HG03135 (cell line): ENCODE measurements around the gene ICOSLG.
"Not testable (repeated sequence)": the region's sequence is repeated elsewhere in the genome, so short reads cannot be mapped to it uniquely, and the experiment has no call there.

ENCODE experiments used
- ATAC-seq: cut with Tn5 transposase; IDR thresholded peaks from one replicate; pipeline ENCODE4 v1.9.1; 2021; ENCODE audit warnings: mild to moderate bottlenecking, moderate library complexity; ENCODE audit not compliant: unreplicated experiment

ICOSLG gene

GRCh38 chr21:44184862-44185261 lies 55.9 kb downstream of the ICOSLG start:
- not testable (repeated sequence) for ATAC-seq

- not testable (repeated sequence) for ATAC-seq
Observed at GRCh38 chr21:44182202-44182601, 58.5 kb downstream of the ICOSLG start.

GRCh38 chr21:44181506-44181905 lies 59.2 kb downstream of the ICOSLG start:
- not testable (repeated sequence) for ATAC-seq

- ATAC-seq: not testable (repeated sequence)
Observed at GRCh38 chr21:44176127-44176526, 64.6 kb downstream of the ICOSLG start.

DNA sequence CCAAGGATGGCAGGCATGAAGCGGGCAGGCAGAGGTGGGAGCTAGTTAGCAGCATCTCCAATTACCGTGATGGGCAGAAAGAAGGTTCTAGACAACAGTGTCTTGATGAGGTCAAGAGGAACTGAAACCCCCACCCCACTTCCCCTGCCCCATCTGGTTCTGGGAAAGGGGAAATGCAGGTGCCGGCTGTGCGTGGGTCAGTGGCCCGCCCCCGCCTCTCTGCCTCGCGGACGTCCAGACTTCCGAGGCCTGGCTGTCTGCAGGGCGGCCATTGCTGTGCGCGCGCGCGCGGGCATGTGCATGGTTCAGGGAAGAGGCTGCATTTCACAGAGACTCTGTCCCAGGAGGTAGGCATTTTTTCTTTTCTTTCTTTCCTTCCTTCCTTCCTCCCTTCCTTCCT lies 65.6 kb downstream of the ICOSLG start:
- ATAC-seq: not testable (repeated sequence)
